ENCODE measurements around the gene GON4L. TPM values are rescaled to one million over a fixed set of nuclear protein-coding genes. Genes with fewer than 3 reads are reported as not detected.

Gene GON4L
- polyA plus RNA-seq, 1 of the 3 experiments (the other 2 are of a cell fraction) = 16.5 TPM

- Histone ChIP-seq H3K9me2 (no peaks in the 10 kb centered on the region), H4K20me1 (ENCODE audit: insufficient read depth) (no peaks in the 10 kb centered on the region), H2AFZ (ENCODE audit: low read depth) (no peak overlapping the region), H3K9me3 (no peaks in the 10 kb centered on the region), H3K4me1 (ENCODE audit: control insufficient read depth in 1 of 2, insufficient read depth in 2 of 2, low read depth in 1 of 2, low read length in 1 of 2) (peaks cover 0 to 8% of the 10 kb centered on the region in 2 experiments; a peak in 2 of 4 replicates), H3K27me3 (ENCODE audit: insufficient read depth) (no peaks in the 10 kb centered on the region), H3K79me2 (ENCODE audit: insufficient read depth) (0 out of 2 replicates have a peak, but pooled peaks cover 6% of the 10 kb centered on the region), H3K9ac (no peak overlapping the region), H3F3A (replicated peaks; ENCODE audit: insufficient read depth) (peaks cover 27% of the 10 kb centered on the region), H3K27ac (ENCODE audit: low read depth in 2 of 2, low read length in 1 of 2) (no peak overlapping the region), H3K4me3 (ENCODE audit: low read depth in 2 of 2, low read length in 1 of 2) (no peak overlapping the region), H3K4me2 (no peak overlapping the region), H3K36me3 (replicated peaks in 1 of 2; ENCODE audit: control insufficient read depth in 1 of 2, insufficient read depth in 2 of 2, low read length in 1 of 2) (peaks cover 12 to 22% of the 10 kb centered on the region in 2 experiments)
- ChIA-PET CTCF (no interaction called here), POLR2A (no interaction called here)
- TF ChIP-seq MAX (IDR thresholded peaks at IDR 0.05; ENCODE audit: low read depth) (no peak), IRF3 (IDR thresholded peaks at IDR 0.05; ENCODE audit: low read depth, low read length) (no peak), JUND (IDR thresholded peaks at IDR 0.05) (no peak), NFIC (IDR thresholded peaks at IDR 0.05; ENCODE audit: borderline replicate concordance) (no peak), RAD21 (IDR thresholded peaks at IDR 0.05; ENCODE audit: low read length) (no peak), NRF1 (IDR thresholded peaks at IDR 0.05; ENCODE audit: low read depth, low read length) (no peak), SMC3 (IDR thresholded peaks at IDR 0.05; ENCODE audit: low read depth, low read length) (no peak), RXRA (IDR thresholded peaks at IDR 0.05; ENCODE audit: borderline replicate concordance, low read depth) (no peak), FOXJ3 (CRISPR knock-in tag; IDR thresholded peaks at IDR 0.05) (no peak), GATA2 (CRISPR knock-in tag; IDR thresholded peaks at IDR 0.05) (no peak), FOSL2 (IDR thresholded peaks at IDR 0.05; ENCODE audit: borderline replicate concordance, low read depth) (no peak), YY1 (IDR thresholded peaks at IDR 0.05; ENCODE audit: low read depth) (no peak), SIN3A (IDR thresholded peaks at IDR 0.05; ENCODE audit: borderline replicate concordance, low read depth, low read length) (no peak), CTCF (IDR thresholded peaks at IDR 0.05) (no peak), TAF1 (IDR thresholded peaks at IDR 0.05; ENCODE audit: borderline replicate concordance, low read depth, low read length) (no peak), POLR2AphosphoS5 (IDR thresholded peaks at IDR 0.05; ENCODE audit: low read depth, low read length) (no peak), TCF12 (IDR thresholded peaks at IDR 0.05) (no peak), CHD2 (IDR thresholded peaks at IDR 0.05; ENCODE audit: low read length, partially characterized antibody) (no peak), RFX5 (IDR thresholded peaks at IDR 0.05; ENCODE audit: low read length) (no peak), EP300 (IDR thresholded peaks at IDR 0.05; ENCODE audit: borderline replicate concordance in 1 of 2, low read depth in 1 of 2, low read length in 1 of 2) (no peak)
- WGBS (ENCODE audit: low lambda C conversion rate) = 93% methylated on average over 6 of the region's 6 CpGs
- DNase-seq = no peak
Measured at GRCh38 chr1:155880950-155881349, 23.9 kb upstream of the GON4L start.
